ENCODE measurements around the gene CARD10.

DNA sequence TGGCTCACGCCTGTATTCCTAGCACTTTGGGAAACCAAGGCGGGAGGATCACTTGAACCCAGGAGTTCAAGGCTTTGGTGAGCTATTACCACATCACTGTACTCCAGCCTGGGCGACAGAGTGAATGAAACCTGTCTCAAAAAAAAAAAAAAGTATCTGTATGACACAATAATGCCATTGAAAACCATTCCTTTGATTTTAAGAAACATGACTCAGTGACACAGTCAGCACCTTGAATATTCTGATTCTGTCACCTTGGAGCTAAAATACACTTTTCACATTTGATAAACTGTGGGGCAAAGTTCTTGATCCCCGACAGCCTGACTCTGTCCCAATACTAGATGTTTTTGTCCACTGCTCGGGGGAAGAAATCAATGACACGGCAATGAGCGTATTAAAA, 75.2 kb downstream of the CARD10 start:
- no peak for TF ChIP-seq TEAD4 (IDR thresholded peaks at IDR 0.05)
- TF ChIP-seq TAF1 (IDR thresholded peaks at IDR 0.05; ENCODE audit: low read depth) = no peak
- TF ChIP-seq CREB1 (IDR thresholded peaks at IDR 0.05; ENCODE audit: low read depth) = no peak
- TF ChIP-seq YY1 (IDR thresholded peaks at IDR 0.05; ENCODE audit: low read depth) = no peak
- TF ChIP-seq, protein P1, sequence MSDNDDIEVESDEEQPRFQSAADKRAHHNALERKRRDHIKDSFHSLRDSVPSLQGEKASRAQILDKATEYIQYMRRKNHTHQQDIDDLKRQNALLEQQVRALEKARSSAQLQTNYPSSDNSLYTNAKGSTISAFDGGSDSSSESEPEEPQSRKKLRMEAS (IDR thresholded peaks at IDR 0.05) = no peak
- no peak for TF ChIP-seq EP300 (IDR thresholded peaks at IDR 0.05; ENCODE audit: borderline replicate concordance)
- no peak for TF ChIP-seq ZBTB7A (IDR thresholded peaks at IDR 0.05; ENCODE audit: low read depth)
- no peak for TF ChIP-seq FOXM1 (IDR thresholded peaks at IDR 0.05; ENCODE audit: borderline replicate concordance, low read depth)
- TF ChIP-seq, protein P2, sequence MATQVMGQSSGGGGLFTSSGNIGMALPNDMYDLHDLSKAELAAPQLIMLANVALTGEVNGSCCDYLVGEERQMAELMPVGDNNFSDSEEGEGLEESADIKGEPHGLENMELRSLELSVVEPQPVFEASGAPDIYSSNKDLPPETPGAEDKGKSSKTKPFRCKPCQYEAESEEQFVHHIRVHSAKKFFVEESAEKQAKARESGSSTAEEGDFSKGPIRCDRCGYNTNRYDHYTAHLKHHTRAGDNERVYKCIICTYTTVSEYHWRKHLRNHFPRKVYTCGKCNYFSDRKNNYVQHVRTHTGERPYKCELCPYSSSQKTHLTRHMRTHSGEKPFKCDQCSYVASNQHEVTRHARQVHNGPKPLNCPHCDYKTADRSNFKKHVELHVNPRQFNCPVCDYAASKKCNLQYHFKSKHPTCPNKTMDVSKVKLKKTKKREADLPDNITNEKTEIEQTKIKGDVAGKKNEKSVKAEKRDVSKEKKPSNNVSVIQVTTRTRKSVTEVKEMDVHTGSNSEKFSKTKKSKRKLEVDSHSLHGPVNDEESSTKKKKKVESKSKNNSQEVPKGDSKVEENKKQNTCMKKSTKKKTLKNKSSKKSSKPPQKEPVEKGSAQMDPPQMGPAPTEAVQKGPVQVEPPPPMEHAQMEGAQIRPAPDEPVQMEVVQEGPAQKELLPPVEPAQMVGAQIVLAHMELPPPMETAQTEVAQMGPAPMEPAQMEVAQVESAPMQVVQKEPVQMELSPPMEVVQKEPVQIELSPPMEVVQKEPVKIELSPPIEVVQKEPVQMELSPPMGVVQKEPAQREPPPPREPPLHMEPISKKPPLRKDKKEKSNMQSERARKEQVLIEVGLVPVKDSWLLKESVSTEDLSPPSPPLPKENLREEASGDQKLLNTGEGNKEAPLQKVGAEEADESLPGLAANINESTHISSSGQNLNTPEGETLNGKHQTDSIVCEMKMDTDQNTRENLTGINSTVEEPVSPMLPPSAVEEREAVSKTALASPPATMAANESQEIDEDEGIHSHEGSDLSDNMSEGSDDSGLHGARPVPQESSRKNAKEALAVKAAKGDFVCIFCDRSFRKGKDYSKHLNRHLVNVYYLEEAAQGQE (IDR thresholded peaks at IDR 0.05; ENCODE audit: low read depth) = no peak
- no peak for TF ChIP-seq RAD21 (IDR thresholded peaks at IDR 0.05; ENCODE audit: low read depth)
- TF ChIP-seq TCF12 (IDR thresholded peaks at IDR 0.05; ENCODE audit: low read depth) = no peak
- TF ChIP-seq CEBPB (IDR thresholded peaks at IDR 0.05) = no peak
- TF ChIP-seq, protein P3, sequence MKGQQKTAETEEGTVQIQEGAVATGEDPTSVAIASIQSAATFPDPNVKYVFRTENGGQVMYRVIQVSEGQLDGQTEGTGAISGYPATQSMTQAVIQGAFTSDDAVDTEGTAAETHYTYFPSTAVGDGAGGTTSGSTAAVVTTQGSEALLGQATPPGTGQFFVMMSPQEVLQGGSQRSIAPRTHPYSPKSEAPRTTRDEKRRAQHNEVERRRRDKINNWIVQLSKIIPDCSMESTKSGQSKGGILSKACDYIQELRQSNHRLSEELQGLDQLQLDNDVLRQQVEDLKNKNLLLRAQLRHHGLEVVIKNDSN (IDR thresholded peaks at IDR 0.05) = no peak
